ENCODE measurements around the gene FAM209A. TPM values are rescaled to one million over a fixed set of nuclear protein-coding genes. Genes with fewer than 3 reads are reported as not detected.
"Not testable (repeated sequence)": the region's sequence is repeated elsewhere in the genome, so short reads cannot be mapped to it uniquely, and the experiment has no call there.

Gene FAM209A
- total RNA-seq, 2 experiments from 2014 or later: 0.70 to 0.82 TPM

DNA sequence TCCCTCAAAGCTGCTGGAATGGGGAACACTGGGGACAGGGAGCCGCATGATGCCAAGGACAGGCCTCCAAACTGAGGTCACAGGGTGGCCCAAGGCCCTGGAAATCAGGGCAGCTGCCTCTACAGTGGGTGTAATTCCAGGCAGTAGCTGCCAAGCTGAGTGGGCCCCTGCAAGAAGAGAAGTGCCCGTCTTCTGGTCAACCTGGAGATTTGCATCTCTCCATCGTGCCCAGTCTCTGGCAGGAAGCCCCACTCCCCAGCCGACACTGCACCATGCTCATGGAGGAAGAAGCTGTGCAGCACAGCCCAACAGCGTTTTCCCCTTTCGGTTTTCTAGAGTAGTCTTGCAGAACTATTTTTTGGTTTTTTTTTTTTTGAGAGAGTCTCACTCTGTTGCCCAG lies 2.2 kb upstream of the FAM209A start:
- intact Hi-C loops (cut with micrococcal nuclease; ENCODE audit: unreplicated experiment): no loop called here
- Histone ChIP-seq H3K4me2 (ENCODE audit: low read length) (no peak overlapping the region), H2AFZ (ENCODE audit: low read length) (no peak overlapping the region), H4K20me1 (ENCODE audit: insufficient read depth, low read length) (no peaks in the 10 kb centered on the region), H3K9me3 (ENCODE audit: low read length) (peaks cover 11% of the 10 kb centered on the region; the same call in 1 of the 2 replicates), H3K4me3 (ENCODE audit: low read depth, low read length, poor library complexity, severe bottlenecking) (no peak overlapping the region), H3K36me3 (ENCODE audit: insufficient read depth, low read length) (peaks cover 38% of the 10 kb centered on the region), H3K79me2 (ENCODE audit: insufficient read depth, low read depth, low read length) (no peaks in the 10 kb centered on the region), H3K4me1 (ENCODE audit: insufficient read depth, low read length, poor library complexity, severe bottlenecking) (no peaks in the 10 kb centered on the region), H3K27ac (ENCODE audit: low read depth, low read length, poor library complexity, severe bottlenecking) (no peak overlapping the region), H3K9me2 (ENCODE audit: insufficient read depth, low read length) (no peaks in the 10 kb centered on the region)
- no peak for TF ChIP-seq EZH2phosphoT487 (IDR thresholded peaks at IDR 0.05; ENCODE audit: borderline replicate concordance, low read depth, low read length)
- TF ChIP-seq, protein P1, sequence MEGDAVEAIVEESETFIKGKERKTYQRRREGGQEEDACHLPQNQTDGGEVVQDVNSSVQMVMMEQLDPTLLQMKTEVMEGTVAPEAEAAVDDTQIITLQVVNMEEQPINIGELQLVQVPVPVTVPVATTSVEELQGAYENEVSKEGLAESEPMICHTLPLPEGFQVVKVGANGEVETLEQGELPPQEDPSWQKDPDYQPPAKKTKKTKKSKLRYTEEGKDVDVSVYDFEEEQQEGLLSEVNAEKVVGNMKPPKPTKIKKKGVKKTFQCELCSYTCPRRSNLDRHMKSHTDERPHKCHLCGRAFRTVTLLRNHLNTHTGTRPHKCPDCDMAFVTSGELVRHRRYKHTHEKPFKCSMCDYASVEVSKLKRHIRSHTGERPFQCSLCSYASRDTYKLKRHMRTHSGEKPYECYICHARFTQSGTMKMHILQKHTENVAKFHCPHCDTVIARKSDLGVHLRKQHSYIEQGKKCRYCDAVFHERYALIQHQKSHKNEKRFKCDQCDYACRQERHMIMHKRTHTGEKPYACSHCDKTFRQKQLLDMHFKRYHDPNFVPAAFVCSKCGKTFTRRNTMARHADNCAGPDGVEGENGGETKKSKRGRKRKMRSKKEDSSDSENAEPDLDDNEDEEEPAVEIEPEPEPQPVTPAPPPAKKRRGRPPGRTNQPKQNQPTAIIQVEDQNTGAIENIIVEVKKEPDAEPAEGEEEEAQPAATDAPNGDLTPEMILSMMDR (conservative IDR thresholded peaks at IDR 0.05; ENCODE audit: low read length): no peak
- BruUV-seq (replicated peaks): no TSS peak
- POLR2A ChIA-PET: no interaction called here
- CTCF ChIA-PET (ENCODE audit: unreplicated experiment): no interaction called here
- no peak for DNase-seq (ENCODE audit: low spot score)

DNA sequence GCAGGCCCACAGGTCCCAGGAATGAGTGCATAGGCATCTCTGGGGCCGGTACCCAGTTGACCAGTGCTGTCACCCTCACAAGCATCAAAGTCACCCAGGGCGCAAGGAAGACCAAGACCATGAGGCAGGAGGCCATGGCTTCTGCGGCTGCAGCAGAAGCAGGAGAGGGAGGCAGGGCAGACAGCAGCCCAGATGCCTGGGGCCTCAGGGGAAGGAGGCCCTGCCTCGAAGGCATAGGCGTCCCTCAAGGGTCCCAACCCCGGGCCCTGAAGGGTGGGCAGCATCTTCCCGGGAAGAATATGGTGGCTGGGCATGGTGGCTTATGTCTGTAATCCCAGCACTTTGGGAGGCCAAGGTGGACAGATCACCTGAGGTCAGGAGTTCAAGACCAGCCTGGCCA lies 3.0 kb downstream of the FAM209A start:
- H3K4me3 ChIP-seq (ENCODE audit: low read depth, low read length, poor library complexity, severe bottlenecking): no peak overlapping the region
- intact Hi-C loops (cut with micrococcal nuclease; ENCODE audit: unreplicated experiment): no loop called here
- BruUV-seq (replicated peaks): no TSS peak
- H3K9me2 ChIP-seq (ENCODE audit: insufficient read depth, low read length): no peaks in the 10 kb centered on the region
- no peaks in the 10 kb centered on the region for H3K79me2 ChIP-seq (ENCODE audit: insufficient read depth, low read depth, low read length)
- ChIA-PET CTCF (ENCODE audit: unreplicated experiment) (no interaction called here), POLR2A (no interaction called here)
- no peak for DNase-seq (ENCODE audit: low spot score)
- no peaks in the 10 kb centered on the region for H3K4me1 ChIP-seq (ENCODE audit: insufficient read depth, low read length, poor library complexity, severe bottlenecking)
- H3K9me3 ChIP-seq (ENCODE audit: low read length): no peaks in the 10 kb centered on the region
- H3K36me3 ChIP-seq (ENCODE audit: insufficient read depth, low read length): no peaks in the 10 kb centered on the region
- no peak overlapping the region for H3K4me2 ChIP-seq (ENCODE audit: low read length)
- no peak for TF ChIP-seq EZH2phosphoT487 (IDR thresholded peaks at IDR 0.05; ENCODE audit: borderline replicate concordance, low read depth, low read length)
- TF ChIP-seq, protein P1 (conservative IDR thresholded peaks at IDR 0.05; ENCODE audit: low read length): no peak
- H4K20me1 ChIP-seq (ENCODE audit: insufficient read depth, low read length): no peaks in the 10 kb centered on the region
- no peak overlapping the region for H2AFZ ChIP-seq (ENCODE audit: low read length)
- no peak overlapping the region for H3K27ac ChIP-seq (ENCODE audit: low read depth, low read length, poor library complexity, severe bottlenecking)

DNA sequence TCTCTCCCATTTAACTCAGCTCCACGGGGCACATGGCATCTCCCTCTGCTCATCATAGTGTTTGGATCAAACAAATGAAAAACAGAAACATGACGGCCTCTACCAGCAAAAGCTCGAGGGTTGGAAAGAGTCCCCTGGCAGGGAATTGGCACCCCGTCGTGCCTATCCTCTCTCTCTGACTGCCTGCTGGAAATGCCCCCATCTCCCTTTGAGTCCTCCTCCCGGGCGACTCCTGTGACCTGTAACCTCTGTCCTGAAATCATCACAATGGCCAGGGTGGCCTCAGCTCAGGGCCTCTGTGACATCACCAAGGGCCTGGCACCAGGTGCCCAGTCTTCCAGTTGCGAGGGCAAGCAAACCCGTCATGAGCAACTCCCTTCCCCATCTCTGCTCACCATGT lies 8.4 kb downstream of the FAM209A start, which contains the start of gene FAM209B:
FAM209B (plus strand) TSS at position 301 of the 400 bp plus-strand sequence; CDS start at position 397, 96 bp downstream.
- H3K9me3 ChIP-seq (ENCODE audit: low read length); CTCF ChIA-PET (ENCODE audit: unreplicated experiment); H3K4me1 ChIP-seq (ENCODE audit: insufficient read depth, low read length, poor library complexity, severe bottlenecking); H3K36me3 ChIP-seq (ENCODE audit: insufficient read depth, low read length); intact Hi-C loops (cut with micrococcal nuclease; ENCODE audit: unreplicated experiment); H3K9me2 ChIP-seq (ENCODE audit: insufficient read depth, low read length); H3K79me2 ChIP-seq (ENCODE audit: insufficient read depth, low read depth, low read length); DNase-seq (ENCODE audit: low spot score); H3K4me2 ChIP-seq (ENCODE audit: low read length); H3K4me3 ChIP-seq (ENCODE audit: low read depth, low read length, poor library complexity, severe bottlenecking); H2AFZ ChIP-seq (ENCODE audit: low read length); BruUV-seq (replicated peaks); H3K27ac ChIP-seq (ENCODE audit: low read depth, low read length, poor library complexity, severe bottlenecking); H4K20me1 ChIP-seq (ENCODE audit: insufficient read depth, low read length): not testable (repeated sequence)
- POLR2A ChIA-PET: interaction anchor here (0.8 kb wide), 1 partner anchor 16 kb away, joined by 7 read pairs; no protein-coding TSS in a partner anchor
